Measurements from ENCODE around the gene DVL2.

- TF ChIP-seq POLR2AphosphoS5 (IDR thresholded peaks at IDR 0.05; ENCODE audit: low read depth, low read length) (no peak), GTF2F1 (IDR thresholded peaks at IDR 0.05; ENCODE audit: low read length) (no peak), ZNF496 (CRISPR knock-in tag; IDR thresholded peaks at IDR 0.05; ENCODE audit: insufficient replicate concordance) (no peak), CTCF (CRISPR knock-in tag; IDR thresholded peaks at IDR 0.05) (no peak), ZNF274 (CRISPR knock-in tag; IDR thresholded peaks at IDR 0.05) (no peak), ARNT2 (CRISPR knock-in tag; IDR thresholded peaks at IDR 0.05; ENCODE audit: low read depth) (no peak), ZNF788 (CRISPR knock-in tag; IDR thresholded peaks at IDR 0.05; ENCODE audit: borderline replicate concordance) (no peak), EZH2 (conservative IDR thresholded peaks at IDR 0.05; ENCODE audit: low read depth, low read length) (no peak), KAT2B (IDR thresholded peaks at IDR 0.05; ENCODE audit: borderline replicate concordance, low read depth, low read length) (no peak), ZEB1 (IDR thresholded peaks at IDR 0.05; ENCODE audit: insufficient replicate concordance, low read depth) (no peak), ZFP36L2 (CRISPR knock-in tag; IDR thresholded peaks at IDR 0.05) (no peak)
- TF ChIP-seq, protein P1, sequence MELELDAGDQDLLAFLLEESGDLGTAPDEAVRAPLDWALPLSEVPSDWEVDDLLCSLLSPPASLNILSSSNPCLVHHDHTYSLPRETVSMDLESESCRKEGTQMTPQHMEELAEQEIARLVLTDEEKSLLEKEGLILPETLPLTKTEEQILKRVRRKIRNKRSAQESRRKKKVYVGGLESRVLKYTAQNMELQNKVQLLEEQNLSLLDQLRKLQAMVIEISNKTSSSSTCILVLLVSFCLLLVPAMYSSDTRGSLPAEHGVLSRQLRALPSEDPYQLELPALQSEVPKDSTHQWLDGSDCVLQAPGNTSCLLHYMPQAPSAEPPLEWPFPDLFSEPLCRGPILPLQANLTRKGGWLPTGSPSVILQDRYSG (CRISPR knock-in tag; IDR thresholded peaks at IDR 0.05): no peak
Observed at GRCh38 chr17:7263801-7264078, 29.4 kb upstream of the DVL2 start.

Data from HepG2 (cell line).